Kidney glomerular epithelial cell (primary cell): Measurements from ENCODE around the gene NOTO.

ENCODE experiments used
- DNase-seq: peaks from one replicate; lab custom pipeline; 2025; lab: John Stamatoyannopoulos, UW

Gene NOTO

DNA sequence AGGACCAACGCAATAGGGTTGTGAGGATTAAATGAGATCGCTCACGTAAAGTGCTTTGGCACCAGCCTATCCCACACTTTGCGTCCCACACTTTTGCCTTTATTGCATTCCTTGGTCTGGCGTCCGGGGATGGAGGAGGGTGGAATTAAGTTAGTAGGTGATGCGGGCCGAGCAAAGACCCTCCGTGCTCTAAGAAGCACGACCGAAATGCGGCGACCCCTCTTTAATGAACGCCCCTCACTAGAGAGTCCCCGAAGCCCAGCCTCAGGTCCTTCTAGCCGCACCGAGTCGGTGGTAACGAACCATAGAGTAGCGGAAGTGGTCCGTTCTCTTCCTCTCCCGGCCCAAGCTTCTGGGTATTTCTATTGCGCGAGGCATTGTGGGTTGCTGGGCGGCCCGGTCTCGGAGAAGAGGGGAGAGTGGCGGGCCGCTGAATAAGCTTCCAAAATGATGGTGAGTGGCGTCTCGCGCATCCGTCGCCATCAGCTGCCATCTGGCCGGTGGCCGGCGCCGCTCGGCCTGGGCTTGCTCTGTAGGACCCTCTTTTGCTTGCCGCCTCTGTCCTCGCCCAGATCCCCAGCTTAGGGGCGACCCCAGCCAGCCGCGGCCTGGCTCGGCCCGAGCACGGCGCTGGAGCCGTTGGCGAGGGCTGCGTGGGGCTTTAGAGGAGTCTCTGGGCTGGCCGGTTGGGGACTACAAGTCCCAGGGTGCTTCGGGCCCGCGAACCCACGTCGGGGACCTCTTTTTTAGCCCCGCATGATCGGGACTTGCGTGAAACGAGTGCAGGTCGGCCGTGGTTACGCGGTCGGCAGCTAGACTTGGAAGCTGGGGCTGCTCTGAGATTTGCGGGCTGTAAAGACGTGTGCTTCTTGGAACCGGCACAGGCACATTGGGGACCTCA, 31.8 kb downstream of the NOTO start, which contains the start of gene CCT7:
CCT7 (plus strand) TSS at position 377 of the 901 bp plus-strand sequence; CDS start at position 448, 71 bp downstream.
- DNase-seq: peak; percentile 75

- DNase-seq: no peak
Observed at GRCh38 chr2:73235315-73236028, 33.1 kb downstream of the NOTO start.

GRCh38 chr2:73237168-73237567, 34.8 kb downstream of the NOTO start:
- no peak for DNase-seq

- DNase-seq: no peak
Observed at GRCh38 chr2:73238149-73238548, 35.8 kb downstream of the NOTO start.

GRCh38 chr2:73238976-73239375, 36.6 kb downstream of the NOTO start:
- no peak for DNase-seq

DNA sequence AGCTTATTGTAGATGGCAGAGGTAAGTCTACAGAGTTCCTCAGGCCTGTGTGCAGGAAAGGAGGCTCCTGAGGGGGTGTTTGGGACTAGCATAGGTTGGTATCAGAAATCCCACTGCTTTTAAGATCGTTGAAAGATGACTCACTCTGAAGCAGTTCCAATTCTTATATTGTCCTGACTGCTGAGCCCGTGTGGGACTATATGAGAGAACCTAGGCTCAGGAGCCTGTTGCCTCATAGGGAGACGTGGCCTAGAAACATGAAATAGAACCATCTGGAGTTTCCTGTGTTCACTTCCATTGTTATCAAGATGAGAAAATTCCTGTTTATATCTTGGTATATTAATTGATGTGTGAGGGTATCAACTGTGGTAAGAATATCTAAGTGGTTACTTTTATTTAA, 37.4 kb downstream of the NOTO start:
- no peak for DNase-seq

DNA sequence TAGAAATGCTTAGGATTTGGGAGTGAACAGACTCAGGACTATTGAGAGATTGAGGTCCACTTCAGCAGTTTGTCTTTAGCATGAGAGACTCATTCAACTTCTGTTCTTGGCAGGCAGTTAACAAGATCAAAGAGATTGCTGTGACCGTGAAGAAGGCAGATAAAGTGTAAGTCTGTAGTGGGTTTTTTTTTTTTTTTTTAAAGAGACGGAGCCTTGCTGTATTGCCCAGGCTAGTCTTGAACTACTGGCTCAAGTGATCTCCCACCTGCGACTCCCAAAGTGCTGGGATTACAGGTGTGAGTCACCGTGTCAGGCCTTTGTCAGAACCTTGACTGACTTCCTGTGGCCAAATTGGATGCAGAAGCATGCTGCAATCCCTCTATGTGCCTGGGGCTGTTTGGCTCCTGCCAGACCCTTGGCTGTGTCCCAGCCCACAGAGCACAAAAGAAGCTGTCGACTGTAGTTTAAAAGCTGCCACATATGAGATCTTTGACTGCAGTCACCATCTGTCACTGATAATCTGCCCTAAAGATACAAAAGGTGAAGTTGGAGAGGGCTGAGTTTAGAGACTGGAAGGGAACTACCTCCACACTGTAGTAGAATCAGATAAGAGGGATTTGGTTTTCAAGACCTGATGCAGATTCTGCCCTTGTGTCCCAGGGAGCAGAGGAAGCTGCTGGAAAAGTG, 41.7 kb downstream of the NOTO start:
- no peak for DNase-seq

GRCh38 chr2:73244580-73244979, 42.2 kb downstream of the NOTO start:
- no peak for DNase-seq

DNA sequence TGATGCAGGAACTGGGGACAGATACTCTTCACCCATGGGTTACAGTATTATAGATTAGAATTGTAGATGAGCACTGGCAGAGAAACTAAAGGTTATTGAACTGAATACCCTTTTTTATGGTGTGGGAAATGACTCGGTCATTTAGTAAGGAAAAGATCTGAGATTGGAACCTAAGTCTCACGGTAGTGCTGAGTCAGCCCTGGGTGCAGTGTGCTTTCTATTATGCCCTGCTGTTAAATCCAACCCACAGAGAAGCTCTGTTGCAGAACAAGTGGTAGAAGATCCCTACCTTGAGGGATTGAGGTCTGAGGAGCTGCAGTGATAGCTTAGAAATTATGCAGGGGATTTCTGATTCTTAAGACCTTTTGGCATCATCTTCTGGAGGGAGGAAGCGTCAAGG, 44.5 kb downstream of the NOTO start:
- no peak for DNase-seq

DNA sequence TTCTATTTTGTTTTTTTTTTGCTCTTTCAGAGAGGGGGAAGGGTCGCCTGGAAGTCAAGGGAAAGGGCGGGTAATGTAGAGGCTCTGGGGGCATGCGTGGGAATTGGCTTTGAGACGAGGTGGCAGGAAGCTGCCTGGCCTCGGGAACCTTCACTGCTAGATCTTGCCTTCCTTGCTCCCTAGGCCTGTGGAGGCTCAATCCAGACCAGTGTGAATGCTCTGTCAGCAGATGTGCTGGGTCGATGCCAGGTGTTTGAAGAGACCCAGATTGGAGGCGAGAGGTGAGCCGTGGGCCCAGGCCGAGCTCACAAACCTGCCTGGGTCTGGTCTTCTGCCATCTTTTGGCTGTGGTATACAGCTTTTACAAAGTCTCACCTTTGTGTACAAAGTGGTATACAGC, 47.3 kb downstream of the NOTO start:
- no peak for DNase-seq

DNA sequence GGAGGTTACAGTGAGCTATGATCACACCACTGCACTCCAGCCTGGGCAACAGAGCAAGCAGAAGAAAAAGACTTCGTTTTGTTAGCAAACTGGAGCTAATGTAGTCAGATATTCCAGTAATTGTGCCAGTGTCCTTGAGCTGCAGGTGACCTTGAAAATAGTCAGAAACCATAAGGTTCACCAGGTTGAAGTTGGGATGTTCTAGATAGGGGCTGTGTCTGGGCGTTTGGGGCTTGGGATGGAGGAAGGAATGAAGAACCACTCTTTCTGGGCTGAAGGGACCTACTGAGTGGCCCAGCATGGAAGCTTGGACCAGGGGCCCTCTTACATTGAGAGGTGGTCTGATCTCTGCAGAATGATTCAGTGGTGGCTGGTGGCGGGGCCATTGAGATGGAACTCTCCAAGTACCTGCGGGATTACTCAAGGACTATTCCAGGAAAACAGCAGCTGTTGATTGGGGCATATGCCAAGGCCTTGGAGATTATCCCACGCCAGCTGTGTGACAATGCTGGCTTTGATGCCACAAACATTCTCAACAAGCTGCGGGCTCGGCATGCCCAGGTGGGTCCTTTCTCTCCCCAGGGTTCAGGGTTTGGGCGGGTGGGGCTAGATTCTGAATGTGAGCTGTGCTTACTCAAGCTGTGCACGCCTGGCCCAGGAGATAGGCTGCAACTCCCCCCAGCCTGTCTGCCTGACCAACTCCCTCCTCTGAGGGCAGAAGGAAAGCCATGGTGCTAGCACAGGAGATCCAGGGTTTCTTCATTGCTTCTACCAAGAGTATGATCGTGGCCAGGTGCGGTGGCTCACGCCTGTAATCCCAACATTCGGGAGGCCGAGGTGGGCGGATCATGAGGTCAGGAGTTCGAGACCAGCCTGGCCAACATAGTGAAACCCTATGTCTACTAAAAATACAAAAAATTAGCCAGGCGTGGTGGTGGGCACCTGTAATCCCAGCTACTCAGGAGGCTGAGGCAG, 48.8 kb downstream of the NOTO start:
- DNase-seq: no peak

DNA sequence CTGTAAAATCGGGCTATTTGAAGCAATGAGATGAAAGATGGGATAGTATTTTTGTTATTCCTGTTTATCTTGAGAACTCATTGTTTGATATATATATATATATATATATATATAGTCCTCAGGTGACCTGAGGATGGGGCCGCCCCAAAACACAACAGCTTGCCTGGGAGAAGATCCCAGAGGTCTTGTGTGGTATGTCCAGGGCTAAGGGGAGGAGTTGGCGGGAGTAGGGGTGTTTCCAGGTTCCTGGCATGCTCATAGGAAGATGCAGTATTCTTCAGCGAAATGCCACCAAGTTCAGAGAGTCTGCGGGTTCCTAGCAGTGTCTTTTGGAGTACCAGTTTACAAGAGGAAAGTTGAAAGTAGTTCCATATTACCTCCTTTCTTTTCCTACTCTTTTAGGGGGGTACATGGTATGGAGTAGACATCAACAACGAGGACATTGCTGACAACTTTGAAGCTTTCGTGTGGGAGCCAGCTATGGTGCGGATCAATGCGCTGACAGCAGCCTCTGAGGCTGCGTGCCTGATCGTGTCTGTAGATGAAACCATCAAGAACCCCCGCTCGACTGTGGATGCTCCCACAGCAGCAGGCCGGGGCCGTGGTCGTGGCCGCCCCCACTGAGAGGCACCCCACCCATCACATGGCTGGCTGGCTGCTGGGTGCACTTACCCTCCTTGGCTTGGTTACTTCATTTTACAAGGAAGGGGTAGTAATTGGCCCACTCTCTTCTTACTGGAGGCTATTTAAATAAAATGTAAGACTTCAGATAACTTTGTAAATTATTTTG, 50.1 kb downstream of the NOTO start:
- DNase-seq: no peak

DNA sequence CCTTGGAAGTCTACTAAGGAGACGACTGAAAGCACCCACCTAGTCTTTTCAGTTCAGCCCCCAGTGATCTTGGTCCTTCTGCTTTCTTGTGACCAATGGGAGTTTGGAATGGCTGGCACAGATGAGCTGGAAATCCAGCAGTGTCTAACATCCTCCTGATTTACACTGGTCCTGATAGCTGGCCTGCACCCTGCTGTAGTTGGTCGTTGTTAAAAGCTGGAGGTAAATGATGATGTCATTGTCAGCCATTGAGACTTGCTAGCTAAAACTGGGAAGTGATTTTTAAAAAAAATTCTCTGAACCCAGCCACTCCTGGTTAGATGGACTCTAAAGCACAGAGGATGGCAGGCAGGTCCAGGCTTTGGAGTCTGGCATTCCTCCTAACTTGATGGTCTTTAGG, 51.0 kb downstream of the NOTO start:
- no peak for DNase-seq

DNA sequence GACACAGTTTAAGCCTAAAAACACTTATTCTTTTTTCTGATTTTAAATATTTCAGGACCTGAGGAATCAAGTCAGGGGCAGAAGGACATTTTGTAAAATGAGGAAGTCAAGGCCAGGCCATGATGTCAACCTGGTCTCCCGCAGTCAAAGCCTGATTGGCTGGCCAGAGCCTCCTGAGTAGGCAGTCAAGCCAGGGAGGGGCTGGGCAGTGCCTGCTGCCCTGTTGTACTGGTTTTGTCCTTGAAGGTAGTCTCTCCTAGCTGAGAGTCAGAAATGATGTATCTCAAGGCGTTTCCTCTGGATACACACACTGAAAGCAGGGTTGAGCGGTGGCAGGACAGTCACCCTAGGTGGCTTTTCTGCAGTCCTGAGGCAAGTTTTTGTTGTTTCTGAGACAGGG, 51.5 kb downstream of the NOTO start:
- DNase-seq: no peak

GRCh38 chr2:73254343-73255006, 52.1 kb downstream of the NOTO start:
- no peak for DNase-seq

DNA sequence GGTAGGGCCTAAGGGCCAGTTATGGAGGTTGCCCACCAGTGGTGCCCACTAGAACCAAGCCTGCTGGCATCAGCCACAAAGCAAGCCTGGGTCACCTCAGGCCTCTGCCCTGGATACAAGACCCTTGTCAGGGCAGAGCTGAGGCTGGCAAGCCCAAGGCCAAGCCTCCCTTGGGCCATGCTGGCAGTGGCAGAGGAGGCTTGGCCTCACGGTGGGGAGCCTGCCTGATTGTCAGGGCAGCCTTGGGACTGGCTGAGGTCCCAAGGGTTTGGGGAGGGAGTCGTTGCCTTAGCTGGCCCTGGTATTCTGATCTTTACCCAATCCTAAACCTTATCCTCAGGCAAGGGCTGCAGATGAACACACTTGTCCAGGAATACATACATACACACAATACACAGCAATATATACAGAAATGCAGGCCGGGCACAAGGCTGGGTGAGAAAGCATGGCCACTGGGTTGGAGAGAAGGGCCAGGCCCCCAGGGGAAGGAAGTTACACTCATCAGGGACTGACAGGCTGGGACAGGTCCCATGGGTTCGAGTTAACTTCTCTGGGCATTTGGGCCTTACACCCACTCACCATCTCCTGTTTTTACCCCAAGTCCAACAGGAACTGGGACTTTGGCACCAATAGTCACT, 52.8 kb downstream of the NOTO start:
- DNase-seq: no peak

DNA sequence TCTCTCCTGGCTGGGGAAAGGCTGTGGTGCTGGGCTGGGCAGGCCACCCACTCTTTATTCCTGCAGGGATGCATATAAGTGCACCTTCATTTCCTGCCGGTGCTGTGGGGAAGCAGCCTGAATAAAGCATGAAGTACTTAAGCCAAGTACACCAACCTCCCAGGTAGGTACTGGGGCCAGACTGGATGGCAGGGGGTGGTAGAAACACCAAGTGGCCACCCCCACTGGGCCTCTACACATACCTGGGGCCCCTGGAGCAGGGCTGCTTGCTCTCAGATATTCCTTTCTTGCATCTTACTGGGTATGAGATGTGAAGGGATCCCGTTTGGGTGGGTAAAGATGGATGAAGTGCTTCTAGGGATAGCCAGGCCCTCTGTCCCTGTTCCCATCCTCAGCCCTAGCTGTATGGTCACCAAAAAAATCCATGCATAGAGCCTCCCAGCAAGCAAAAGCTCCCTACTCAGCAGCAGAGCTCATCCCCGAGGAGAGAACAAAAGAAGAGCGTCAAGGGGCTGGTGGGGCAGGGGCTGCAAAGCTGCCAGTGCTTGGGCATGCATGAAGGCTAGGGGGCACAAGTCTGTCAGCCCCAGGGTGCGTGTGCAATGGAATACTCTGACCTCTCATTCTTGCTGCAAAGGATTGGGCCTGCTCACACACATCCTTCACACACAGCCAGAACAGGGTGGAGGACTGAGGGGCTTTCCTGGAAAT, 53.7 kb downstream of the NOTO start:
- DNase-seq: no peak

- no peak for DNase-seq
Observed at GRCh38 chr2:73256618-73256922, 54.2 kb downstream of the NOTO start.

DNA sequence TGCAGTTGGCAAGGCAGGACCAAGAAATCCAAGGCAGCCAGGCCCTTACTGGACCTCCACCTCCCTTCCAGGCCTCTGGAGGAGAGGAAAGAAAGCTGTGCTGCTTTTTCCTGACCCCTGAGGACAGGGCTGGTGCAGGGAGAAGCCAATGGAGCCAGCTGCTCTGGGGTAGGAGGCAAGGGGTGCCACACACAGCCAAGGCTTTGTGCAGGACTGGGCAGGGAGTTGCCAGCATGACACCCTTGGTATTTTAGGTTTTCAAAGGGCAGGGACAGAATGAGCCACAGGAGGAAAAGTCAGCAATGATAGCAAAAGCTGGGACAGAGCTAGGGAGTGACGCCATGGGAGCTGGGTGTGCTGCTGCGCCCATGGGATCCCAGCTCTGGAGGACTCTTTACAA, 54.6 kb downstream of the NOTO start:
- no peak for DNase-seq
